ENCODE measurements around the gene NFIX.

NFIX gene

DNA sequence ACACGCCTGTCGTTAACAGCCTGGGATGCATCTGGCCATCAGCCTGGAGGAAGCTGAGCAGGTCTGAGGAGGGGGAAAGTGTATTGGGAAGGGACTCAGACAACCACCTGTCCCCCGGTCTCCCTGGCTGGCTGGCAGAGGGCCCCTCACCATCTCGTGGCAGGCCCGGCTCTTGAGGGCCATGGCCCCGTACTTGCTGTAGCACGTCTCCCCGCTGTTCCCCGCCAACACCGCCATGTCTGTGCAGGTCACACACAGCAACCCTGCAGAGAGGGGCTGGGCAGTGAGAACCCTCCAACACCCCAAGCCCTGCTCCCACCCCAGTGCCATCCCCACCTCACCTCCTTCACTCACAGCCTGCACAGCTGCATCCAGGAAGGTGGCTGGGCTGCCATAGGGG lies 117.3 kb downstream of the NFIX start:
- DNase-seq = no peak

GRCh38 chr19:13115936-13116281 lies 120.6 kb downstream of the NFIX start:
- DNase-seq = no peak

GRCh38 chr19:13116282-13117175 lies 121.3 kb downstream of the NFIX start, which contains the start of gene TRMT1:
TRMT1 (minus strand) TSS chr19:13116740; CDS start chr19:13116399, 341 bp downstream.
- DNase-seq = peak; percentile 74 to 89 (median 84)

DNA sequence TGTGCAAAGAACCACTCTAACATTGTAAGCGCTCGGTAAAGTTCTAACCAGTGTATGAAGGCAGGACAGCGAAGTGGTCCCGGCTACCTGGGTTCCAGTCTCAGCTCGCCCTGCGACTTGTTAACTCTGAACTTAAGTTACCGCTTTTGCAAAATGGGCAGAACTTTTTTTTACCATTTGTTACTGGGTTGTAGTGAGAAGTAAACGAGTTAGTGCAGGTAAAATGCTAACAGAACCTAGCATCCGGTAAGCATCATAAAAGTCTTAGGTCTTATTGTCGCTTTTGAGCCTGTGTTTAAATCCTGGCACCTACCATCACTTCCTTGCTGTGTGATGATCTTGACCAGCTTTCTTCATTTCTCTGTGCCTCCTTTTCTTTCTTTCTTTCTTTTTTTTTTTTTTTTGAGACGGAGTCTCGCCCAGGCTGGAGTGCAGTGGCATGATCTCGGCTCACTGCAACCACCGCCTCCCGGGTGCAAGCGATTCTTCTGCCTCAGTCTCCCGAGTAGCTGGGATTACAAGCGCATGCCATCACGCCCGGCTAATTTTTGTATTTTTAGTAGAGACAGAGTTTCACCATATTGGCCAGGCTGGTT lies 122.0 kb downstream of the NFIX start:
- DNase-seq = peak in 1 of 5 donors; percentile 41

GRCh38 chr19:13117772-13118423 lies 122.6 kb downstream of the NFIX start, which contains the start of gene NACC1:
NACC1 (plus strand) TSS chr19:13118264; CDS start chr19:13135208, 16,944 bp downstream.
- DNase-seq = peak; percentile 73 to 89 (median 82)

- DNase-seq = peak in 1 of 5 donors; percentile 30
Observed at GRCh38 chr19:13118424-13119193, 123.3 kb downstream of the NFIX start.

DNA sequence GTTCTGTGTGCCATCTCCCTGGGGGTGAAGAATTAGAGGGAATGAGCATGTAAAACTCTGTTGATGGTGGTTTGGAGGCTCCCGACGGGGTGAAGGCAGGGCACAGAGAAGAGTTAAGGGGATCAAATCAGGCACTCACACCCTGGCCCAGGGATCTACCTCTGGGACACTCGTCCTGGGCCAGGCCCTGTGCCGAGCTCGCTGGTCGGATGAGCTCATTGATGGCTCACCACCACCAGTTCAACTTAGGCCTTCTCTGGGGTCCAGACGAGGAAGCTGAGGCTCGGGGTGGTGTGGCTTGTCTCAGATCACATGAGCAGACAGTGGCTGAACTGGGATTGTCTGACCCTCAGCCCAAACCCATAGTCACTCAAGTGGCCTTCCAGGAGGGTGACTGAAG lies 124.4 kb downstream of the NFIX start:
- DNase-seq = no peak

GRCh38 chr19:13120031-13120430 lies 124.8 kb downstream of the NFIX start:
- DNase-seq = no peak

- DNase-seq = no peak
Observed at GRCh38 chr19:13120817-13121216, 125.5 kb downstream of the NFIX start.

- no peak for DNase-seq
Observed at GRCh38 chr19:13121551-13122274, 126.4 kb downstream of the NFIX start.

DNA sequence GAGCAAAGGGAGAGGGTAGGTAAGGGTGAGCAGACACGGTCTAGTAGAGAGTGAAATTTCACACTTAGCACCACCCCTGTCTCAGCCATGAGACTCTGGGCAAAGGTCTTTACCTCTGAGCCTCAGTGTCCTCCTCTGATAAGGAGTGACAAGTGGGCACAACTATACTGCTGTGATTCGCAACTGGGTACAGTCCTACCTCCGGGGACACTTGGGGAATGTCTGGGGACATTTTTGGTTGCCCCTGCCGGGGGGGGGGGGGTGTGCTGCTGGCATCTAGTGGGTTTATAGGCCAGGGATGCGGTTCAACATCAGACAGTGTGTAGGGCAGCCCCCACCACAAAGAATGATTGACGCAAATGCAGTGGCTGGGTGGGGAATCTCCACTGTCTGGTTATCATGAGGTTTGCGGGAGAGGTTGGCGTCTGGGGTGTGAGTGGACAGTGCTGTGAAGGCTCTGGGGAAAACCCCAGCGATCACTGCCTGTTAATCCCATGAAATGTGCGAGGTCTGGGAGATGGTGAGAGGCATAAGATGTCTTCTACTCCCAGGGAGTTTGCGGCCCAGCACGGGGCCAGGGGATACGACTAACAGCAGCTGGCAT lies 127.1 kb downstream of the NFIX start:
- DNase-seq = no peak

- no peak for DNase-seq
Observed at GRCh38 chr19:13122980-13123957, 128.0 kb downstream of the NFIX start.

DNA sequence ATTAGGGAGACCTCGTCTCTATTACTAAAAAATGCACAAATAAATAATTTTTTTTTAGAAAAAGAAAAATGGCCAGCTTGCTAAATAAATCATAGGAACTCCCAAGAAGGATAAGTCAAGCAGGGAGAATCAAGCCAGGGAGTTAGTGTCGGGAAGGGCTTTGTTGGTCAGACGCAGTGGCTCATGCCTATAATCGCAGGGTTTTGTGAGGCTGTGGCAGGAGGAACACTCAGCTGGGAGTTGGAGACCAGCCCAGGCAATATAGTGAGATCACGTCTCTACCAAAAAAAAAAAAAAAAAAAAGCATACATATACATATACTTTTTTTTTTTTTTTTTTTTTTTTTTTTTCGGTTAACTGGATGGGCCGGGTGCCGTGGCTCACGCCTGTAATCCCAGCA lies 131.8 kb downstream of the NFIX start:
- no peak for DNase-seq

DNA sequence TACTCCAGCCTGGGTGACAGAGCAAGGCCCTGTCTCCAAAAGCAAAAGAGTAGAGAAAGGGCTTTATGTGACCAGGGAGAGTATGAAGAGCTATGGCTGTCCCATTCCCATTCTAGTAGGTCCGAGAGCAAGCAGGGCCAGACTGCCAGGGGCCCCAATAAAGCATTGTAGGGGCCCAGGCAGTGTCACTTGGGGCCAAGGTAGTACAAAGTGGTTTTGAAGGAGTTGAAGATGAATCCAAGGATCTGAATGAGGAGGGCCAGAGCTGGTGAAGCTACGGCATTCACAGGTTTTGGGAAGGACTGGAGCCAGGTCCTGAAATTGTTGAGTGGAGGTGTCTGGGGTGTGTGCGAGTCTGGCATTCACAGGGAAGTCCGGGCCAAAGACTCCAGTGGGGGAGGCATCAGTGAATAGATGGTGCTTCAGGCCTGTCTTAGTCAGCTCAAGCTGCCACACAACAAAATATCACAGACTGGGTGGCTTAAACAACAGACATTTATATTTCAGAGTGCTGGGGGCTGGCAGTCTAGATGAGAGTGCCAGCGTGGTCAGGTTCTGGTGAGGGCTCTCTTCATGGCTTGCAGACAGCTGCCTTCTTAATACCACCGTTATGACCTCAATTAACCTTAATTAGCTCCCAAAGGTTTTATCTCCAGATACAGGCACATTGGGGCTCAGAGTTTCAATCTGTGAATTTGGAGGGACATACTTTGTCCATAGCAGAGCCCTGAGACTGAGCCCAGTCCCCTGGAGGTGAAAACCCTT lies 132.7 kb downstream of the NFIX start:
- DNase-seq = no peak

- DNase-seq = no peak
Observed at GRCh38 chr19:13128583-13128982, 133.3 kb downstream of the NFIX start.

- no peak for DNase-seq
Observed at GRCh38 chr19:13129384-13129783, 134.1 kb downstream of the NFIX start.

- DNase-seq = no peak
Observed at GRCh38 chr19:13130886-13131490, 135.7 kb downstream of the NFIX start.

GRCh38 chr19:13132471-13133180 lies 137.4 kb downstream of the NFIX start:
- peak in 3 of 5 donors; percentile 17 to 80 (median 19) for DNase-seq
